Measurements from ENCODE around the gene PXDN.

The PXDN gene

DNA sequence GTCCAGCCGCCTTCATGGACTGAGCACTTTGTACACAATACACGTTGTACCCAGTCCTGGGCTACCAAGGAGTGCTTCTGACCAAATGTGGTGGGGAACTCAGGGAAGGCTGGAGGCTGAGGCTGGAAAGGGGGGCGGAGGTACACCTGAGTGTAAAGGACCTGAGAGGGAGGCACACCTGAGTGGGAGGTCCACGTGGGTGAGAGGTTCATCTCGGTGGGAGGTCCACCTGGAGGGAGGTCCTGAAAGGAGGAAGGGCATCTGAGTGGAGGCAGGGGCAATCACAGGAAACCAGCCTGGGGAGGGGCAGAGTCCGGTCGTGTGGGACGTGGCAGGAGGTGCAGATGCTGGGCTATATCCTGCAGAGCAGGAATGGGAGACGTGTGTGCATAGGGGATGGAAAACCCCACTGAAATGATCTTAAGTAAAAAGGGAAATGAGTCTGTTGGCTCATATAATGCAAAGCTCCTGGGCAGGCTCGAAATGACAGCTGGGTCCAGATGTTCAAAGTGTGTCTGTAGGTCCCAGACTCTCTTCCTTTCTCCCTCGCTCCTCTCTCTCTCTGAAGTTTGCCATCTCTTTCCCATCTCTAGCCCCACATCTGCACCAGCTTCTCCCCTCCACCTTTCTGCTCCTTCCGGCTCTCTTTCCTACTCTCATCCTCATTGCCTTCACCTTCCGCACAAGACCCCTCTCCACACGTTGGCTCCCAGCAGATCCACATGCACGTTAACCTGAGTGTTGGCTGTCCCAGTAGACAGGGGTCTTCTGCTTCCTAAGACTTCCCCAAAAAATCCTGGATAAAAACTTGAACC is 137.7 kb downstream of the PXDN start:
- TF ChIP-seq POLR2A (IDR thresholded peaks at IDR 0.05; ENCODE audit: low read length) = no peak
- no peak for TF ChIP-seq GATA1 (IDR thresholded peaks at IDR 0.05; ENCODE audit: low read depth, low read length)
- DNase-seq = no peak

- no peak for TF ChIP-seq GATA1 (IDR thresholded peaks at IDR 0.05; ENCODE audit: low read depth, low read length)
- no peak for TF ChIP-seq POLR2A (IDR thresholded peaks at IDR 0.05; ENCODE audit: low read length)
- DNase-seq = no peak
Measured at GRCh38 chr2:1606046-1606400, 138.3 kb downstream of the PXDN start.

DNA sequence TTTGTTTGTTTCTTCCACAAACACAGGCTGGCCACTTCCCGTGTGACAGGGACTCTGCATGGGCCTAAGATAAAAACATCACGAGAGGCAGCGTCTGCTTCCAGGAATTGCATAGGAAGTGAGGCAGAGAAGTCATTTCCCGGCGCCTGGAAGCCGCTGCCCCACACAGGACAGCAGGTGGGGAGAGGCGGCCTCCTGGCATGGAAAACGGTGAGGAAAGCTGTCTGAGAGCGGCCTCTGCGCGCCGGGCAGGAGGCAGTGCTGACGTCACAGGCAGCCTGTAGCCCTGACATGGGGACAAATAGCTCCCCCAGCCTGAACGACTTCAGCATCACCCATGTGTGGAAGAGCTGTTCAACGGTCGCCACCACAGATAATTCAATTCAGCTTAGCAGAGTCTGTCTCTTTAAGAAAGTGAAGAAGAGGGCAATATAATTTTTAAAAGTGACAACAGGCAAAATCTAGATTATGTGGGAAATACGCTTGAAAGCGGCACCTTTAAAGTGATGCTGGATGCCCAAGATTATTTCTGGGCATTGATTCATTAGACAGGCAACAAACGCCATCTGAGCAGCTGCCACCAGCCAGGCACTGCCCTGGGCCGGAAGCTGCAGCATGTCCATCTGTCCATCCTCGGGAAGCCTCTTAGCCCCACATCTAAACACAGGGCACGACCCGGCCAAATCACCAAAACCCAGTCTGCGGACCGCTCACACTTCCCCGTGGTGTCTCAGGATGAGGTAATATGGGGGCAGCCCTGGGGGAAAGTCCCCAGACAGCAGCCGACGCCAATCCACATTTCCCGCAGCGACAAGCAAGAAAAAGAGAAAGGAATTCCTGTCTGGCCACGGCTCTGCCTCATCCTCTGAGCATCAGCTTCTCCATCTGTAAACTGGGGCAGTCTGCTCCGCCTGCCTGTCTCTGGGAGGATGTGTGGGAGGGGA is 138.9 kb downstream of the PXDN start:
- DNase-seq = no peak
- TF ChIP-seq POLR2A (IDR thresholded peaks at IDR 0.05; ENCODE audit: low read length) (no peak), GATA1 (IDR thresholded peaks at IDR 0.05; ENCODE audit: low read depth, low read length) (no peak)

- DNase-seq = no peak
- TF ChIP-seq POLR2A (IDR thresholded peaks at IDR 0.05; ENCODE audit: low read length) (no peak), GATA1 (IDR thresholded peaks at IDR 0.05; ENCODE audit: low read depth, low read length) (no peak)
Measured at GRCh38 chr2:1603521-1603920, 140.8 kb downstream of the PXDN start.

- TF ChIP-seq GATA1 (IDR thresholded peaks at IDR 0.05; ENCODE audit: low read depth, low read length) (no peak), POLR2A (IDR thresholded peaks at IDR 0.05; ENCODE audit: low read length) (no peak)
- no peak for DNase-seq
Measured at GRCh38 chr2:1603059-1603458, 141.3 kb downstream of the PXDN start.

DNA sequence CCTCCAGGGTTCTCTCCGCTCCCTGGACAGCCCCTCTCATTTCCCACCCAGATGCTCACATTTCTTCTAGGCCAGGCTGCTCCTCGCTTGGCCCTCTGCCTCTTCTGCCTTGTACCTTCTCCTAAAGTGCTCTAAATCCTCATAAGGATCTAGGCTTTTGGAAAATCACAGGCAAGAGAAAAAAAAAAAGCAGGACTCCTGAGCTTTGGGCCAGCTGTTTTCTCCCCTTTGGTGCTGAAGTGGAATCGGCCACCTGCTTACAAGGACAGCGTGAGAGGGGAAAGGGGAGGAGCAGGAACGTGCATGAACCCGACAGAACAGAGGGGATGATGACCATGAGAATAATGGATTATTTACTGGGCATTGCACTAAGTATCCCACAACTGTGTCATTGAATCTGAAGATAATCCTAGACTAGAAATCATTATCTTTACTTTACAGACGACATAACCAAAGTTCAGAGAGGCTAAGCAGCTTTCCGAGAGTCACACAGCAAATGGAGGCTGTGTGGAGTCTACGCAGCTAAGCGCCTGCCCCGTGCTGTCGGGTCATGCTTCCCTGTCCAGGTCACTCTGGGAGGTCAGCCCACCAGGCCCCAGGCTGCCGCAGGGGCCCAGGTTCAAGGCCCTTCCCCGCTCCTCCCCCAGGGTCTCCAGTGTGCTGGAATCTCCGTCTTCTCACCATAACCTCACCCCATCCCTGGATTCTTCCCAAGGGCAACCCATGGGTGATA is 141.9 kb downstream of the PXDN start:
- DNase-seq = no peak
- no peak for TF ChIP-seq GATA1 (IDR thresholded peaks at IDR 0.05; ENCODE audit: low read depth, low read length)
- no peak for TF ChIP-seq POLR2A (IDR thresholded peaks at IDR 0.05; ENCODE audit: low read length)

DNA sequence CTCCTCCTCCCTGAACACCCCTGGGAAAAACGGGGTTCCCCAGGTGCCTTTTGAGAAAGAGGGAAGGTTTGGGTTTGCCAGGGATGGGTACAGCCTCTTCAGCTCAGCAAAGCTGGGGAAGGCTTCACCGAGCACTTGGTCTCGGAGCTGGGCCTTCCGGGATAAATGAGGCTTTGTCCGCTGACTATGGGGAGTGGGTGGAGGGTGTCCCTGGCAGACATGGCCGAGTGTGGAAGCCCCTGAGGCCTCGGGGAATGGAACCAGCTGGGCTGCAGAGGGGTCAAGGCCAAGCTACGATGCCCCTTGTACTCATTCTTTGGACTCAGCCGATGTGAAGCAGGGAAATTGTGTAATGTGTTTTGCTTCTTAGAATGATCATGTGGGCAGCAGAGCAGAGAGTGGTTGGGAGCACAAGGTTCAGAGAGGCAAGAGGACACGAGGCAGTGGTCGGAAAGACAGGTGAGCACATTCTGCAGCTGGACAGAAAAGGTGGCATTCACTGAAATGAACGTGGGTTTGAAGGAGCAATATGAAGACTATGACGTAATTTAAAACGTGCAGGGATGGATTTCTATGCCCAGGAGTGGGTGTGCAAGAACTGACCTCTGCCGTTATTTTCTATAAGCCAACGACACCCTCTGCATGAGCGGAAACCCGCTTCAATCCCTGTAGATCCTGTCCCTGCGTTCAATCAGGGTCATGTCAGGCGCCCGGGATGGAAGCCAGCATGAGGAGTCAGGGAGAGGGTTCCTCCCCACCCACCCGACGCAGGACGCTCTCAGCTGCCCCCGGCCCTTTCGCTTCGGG is 142.6 kb downstream of the PXDN start:
- TF ChIP-seq GATA1 (IDR thresholded peaks at IDR 0.05; ENCODE audit: low read depth, low read length) (no peak), POLR2A (IDR thresholded peaks at IDR 0.05; ENCODE audit: low read length) (no peak)
- DNase-seq = no peak

GRCh38 chr2:1601067-1601412 is 143.3 kb downstream of the PXDN start:
- DNase-seq = no peak
- TF ChIP-seq POLR2A (IDR thresholded peaks at IDR 0.05; ENCODE audit: low read length) (no peak), GATA1 (IDR thresholded peaks at IDR 0.05; ENCODE audit: low read depth, low read length) (no peak)

DNA sequence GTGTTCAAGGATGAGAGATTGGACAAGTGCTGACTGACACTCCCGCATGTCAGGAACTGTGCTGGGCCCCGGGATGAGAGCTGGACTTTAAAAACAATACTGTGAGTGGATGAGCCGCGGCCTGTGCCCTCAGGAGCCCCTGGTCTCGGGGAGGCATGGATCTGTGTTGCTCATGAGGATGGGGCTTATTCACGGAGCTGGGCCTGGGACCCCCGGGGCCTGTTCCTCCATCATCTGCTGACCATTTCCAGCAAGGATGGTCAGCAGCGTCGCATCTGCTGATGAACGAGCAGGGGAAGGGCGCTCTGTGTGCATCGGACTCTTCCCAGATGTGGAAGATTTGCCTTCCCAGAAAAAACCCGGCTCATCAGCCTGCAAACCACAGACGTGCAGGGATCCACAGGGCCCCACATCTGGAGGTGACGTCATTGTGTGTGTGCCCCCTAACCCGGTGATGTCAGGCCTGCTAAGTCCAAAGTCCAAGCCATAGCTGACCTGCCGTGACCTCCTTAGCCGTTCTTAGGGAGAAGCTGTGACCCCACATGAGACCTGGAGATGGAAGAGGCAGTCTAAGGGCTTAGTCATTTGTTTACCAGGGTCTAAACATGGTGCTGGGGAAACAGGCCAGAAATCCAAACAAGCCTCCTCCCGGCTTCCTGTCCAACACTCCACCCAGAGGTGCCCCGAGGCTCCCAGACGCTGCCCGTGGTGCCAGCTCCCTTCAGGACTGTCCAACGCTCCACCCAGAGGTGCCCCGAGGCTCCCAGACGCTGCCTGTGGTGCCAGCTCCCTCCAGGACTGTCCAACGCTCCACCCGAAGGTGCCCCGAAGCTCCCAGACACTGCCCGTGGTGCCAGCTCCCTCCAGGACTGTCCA is 143.9 kb downstream of the PXDN start:
- no peak for TF ChIP-seq POLR2A (IDR thresholded peaks at IDR 0.05; ENCODE audit: low read length)
- no peak for TF ChIP-seq GATA1 (IDR thresholded peaks at IDR 0.05; ENCODE audit: low read depth, low read length)
- DNase-seq = no peak

DNA sequence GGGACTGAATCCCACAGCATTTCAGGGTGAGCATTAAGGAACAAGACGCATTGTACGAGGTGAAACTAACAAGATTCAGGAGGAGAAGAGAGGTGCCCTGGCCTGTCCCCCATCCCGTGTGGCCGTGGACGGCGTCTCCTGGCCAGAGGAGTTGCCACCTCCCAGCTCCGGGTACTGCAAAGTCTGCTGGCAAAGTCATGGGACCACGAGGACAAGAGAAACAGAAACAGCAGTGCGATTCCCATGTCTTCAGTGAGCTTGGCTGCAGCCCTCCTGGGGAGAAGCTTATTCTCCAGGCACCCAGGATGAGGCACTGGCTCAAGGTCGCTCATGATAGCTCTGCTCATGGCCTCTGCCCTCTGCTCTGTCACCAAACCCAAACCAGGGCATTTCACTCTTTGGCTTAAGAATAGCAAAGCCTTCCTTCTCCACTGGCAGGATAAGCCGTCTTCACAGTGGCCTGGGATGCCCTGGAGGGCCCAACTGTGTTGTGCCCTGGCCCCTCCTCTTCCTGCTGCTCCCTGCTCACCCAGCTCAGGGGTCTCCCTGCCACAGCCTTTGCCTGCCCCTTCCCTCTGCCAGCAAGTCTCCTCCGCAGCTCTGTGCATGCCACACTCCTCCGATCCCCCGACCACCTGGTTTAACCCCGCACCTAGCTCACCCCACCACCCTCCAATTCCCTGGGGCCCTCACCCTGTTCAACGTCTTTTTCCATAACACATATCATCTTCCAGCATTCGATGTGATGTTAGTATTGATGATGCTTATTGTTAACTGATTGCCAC is 144.8 kb downstream of the PXDN start:
- DNase-seq = no peak

DNA sequence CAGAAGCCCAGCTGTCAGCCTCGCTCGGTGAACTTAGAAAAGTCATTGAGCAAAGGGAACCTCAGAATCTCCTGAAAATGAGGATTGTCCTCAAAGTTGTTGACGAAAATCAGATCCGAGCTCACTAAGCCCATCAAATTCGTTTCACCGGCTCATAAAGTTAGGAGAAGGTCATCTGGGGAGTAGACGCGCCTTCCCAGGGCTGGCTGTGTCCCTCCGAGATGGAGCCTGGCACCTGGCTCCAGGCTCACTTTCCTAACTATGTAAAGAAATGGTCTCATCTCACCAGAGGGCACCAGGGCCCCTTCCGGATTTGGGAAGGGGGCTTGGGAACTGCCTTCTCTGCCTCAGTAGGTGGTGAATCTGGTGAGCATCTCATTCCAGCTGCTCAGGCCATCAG is 145.5 kb downstream of the PXDN start:
- no peak for DNase-seq

More for the DNA sequence above, 144.8 kb downstream of the PXDN start:
- TF ChIP-seq POLR2A (IDR thresholded peaks at IDR 0.05; ENCODE audit: low read length) = no peak
- no peak for TF ChIP-seq GATA1 (IDR thresholded peaks at IDR 0.05; ENCODE audit: low read depth, low read length)

More for the DNA sequence above, 145.5 kb downstream of the PXDN start:
- TF ChIP-seq GATA1 (IDR thresholded peaks at IDR 0.05; ENCODE audit: low read depth, low read length) (no peak), POLR2A (IDR thresholded peaks at IDR 0.05; ENCODE audit: low read length) (no peak)
